NCI-H446 (cell line): ENCODE measurements around the gene KIF25.
"Not testable (repeated sequence)": the region's sequence is repeated elsewhere in the genome, so short reads cannot be mapped to it uniquely, and the experiment has no call there.

Source experiments
- DNase-seq, 2 experiments: peaks; one replicate each; lab custom pipeline; 2025; lab: John Stamatoyannopoulos, UW

Gene KIF25

DNA sequence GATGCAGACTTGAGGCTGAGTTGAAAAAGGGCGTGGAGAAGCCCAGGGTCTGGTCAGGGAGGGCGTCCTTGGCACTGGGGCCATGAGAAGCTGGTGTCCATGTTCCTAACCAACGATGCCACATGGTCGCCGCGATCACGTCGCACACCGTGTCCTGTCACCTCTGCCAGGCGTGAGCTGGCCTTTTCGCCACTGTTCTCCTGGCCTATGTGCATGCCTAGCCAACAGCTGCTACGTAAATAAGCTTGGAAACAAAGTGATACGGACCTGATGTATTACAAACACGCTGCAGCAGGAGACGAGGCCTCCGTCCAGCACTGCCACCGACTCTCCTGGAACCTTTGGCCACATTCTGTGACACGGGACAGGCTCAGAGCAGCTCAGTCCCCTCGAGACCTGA is 22.0 kb upstream of the KIF25 start:
- DNase-seq = no peak

GRCh38 chr6:167976116-167976657 is 21.3 kb upstream of the KIF25 start:
- DNase-seq = not testable (repeated sequence)

- no peak for DNase-seq
These were observed 20.8 kb upstream of the KIF25 start for GRCh38 chr6:167976708-167977107.

DNA sequence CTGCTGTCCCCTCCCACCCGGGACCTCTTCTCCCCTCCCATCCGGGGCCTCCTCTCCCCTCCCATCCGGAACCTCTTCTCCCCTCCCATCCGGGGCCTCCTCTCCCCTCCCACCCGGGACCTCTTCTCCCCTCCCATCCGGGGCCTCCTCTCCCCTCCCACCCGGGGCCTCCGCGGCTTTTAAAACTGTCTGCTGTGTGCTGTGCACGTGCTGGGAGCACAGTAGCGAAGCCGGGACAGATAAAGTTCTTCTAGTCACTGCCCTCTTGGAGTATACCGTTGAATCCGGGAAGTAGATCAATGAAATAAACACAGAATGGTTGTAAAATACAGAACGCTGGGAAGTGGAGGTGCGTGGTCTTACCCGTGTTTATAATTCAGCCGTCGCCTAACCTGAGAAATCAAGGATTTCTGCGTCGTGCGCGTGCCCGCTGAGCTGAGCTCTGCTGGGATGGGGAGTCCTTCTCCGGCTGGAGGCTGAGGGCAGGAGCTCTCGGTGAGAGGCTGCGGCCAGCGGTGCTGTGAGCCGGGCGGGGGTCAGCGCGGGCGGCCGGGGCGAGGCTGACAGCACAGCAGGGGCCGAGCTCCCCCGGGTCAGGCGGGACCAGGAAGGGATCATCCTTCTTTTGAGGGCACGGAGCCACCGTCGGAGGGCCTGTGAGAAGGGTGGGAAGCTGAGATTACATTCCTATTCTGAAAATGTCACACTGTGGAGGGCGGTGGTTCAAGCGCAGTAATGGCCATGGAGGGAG is 19.6 kb upstream of the KIF25 start:
- no peak for DNase-seq

DNA sequence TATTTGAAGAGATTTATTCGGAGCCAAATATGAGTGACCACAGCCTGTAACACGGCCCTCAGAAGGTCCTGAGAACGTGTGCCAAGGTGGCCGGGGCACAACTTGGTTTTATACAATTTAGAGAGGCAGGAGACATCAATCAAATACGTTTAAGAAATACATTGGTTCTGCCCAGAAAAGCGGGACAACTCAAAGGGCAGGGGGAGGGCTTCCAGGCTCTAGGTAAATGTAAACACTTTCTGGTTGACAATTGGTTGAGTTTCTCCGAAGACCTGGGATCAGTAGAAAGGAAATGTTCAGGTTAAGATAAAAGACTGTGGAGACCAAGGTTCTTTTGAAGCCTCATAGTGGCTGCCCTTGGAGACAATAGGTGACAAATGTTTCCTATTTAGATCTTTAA is 18.9 kb upstream of the KIF25 start:
- no peak for DNase-seq

- no peak for DNase-seq
These were observed 17.9 kb upstream of the KIF25 start for GRCh38 chr6:167979436-167980139.

- no peak for DNase-seq
These were observed 16.4 kb upstream of the KIF25 start for GRCh38 chr6:167980911-167981580.

DNA sequence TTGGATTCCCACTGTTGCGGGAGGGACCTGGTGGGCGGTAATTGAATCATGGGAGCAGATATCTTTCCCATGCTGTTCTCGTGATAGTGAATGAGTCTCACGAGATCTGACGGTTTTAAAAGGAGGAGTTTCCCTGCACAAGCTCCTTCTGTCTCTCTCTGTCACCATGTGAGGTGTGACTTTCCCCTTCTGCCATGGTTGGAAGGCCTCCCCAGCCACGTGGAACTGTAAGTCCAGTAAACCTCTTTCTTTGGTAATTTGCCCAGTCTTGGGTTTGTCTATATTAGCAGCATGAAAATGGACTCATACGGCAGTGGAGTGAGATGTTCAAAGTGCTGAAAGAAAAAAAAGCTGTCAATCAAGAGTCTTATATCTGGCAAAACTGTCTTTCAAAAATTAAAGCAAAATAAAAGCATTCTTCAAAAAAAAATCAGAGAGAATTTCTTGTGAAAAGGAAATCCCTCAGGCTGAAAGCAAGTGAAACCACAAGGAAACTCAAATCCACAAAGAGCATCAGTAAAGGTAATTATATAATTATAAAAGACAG is 15.5 kb upstream of the KIF25 start:
- no peak for DNase-seq

- no peak for DNase-seq
These were observed 13.2 kb upstream of the KIF25 start for GRCh38 chr6:167984144-167984719.

DNA sequence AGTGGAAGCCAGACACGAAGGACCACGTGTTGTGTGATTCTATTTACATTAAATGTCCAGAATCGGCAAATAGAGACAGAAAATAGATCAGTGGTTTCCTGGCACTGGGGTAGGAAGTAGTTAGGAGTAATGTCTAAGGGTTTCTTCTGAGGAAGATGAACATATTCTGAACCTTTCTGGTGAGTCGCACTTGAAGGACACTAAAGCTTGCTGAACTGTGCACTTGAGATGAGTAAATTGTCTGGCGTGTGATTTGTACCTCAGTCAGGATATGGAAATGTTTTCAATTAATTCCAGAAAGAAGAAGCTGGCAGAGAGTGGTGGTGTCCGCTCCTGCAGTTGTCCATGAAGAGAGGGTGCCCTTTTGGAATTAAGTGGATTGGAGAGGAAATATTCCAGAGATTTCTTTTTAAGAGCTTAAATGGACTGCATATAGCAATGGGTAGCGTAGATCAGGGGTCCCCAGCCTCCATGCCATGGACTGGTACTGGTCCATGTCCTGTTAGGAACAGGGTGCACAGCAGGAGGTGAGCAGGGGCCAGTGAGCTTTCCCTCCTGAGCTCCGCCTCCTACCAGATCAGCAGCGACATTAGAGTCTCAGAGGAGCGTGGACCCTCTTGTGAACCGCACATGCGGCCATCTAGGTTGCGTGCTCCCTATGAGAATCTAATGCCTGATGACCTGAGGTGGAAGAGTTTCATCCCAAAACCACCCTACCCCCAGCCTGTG is 12.4 kb upstream of the KIF25 start:
- no peak for DNase-seq

DNA sequence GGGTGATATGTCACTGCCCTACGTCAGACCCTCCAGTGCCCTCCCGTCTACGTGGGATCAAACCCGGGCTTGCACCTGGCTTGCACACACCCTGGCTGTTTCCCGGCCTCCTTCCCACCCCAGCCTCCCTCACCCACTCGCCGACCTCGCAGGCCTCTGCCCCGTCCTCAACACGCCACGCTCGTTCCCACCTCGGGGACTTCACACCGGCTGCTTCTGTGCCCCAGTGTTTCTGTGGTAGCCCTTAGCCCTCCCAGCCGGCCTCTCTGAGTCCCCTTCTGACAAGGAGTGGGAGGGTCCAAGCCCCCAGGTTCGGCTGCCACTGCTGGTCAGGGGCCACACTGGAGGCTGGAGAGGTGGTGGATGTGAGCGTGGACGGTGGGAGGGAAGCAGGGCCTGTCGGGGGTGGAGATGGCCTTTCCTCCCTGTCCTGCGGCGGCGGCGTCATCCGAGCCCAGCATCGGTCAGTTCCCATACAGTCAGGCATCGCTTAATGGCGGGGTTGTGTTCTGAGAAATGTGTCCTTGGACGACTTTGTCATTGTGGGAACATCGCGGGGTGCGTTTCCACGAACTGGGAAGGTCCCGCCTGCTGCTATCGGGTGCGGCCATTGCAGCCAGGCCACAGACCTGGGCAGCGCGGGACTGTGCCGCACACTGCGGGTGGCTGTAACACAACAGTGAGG is 11.4 kb upstream of the KIF25 start:
- no peak for DNase-seq

- DNase-seq = no peak
These were observed 9.9 kb upstream of the KIF25 start for GRCh38 chr6:167987396-167988153.

DNA sequence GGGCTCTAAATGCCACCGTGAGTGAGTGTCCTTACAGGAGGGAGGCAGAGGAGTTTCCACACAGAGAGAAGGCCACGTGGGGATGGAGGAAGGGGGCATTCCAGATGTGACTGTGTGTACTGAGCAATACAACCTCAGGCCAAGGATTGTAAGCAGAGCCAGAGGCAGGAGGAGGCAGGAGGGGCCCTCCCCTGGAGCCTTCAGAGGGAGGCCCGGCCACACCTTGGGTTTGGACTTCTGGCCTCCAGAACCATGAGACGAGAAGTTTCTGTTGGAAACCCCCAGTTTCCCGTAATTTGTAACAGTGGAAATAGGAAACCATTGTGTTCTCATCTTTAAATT is 9.3 kb upstream of the KIF25 start:
- DNase-seq = no peak

- no peak for DNase-seq
These were observed 8.3 kb upstream of the KIF25 start for GRCh38 chr6:167988945-167989841.

GRCh38 chr6:167990016-167990945 is 7.2 kb upstream of the KIF25 start:
- no peak for DNase-seq

DNA sequence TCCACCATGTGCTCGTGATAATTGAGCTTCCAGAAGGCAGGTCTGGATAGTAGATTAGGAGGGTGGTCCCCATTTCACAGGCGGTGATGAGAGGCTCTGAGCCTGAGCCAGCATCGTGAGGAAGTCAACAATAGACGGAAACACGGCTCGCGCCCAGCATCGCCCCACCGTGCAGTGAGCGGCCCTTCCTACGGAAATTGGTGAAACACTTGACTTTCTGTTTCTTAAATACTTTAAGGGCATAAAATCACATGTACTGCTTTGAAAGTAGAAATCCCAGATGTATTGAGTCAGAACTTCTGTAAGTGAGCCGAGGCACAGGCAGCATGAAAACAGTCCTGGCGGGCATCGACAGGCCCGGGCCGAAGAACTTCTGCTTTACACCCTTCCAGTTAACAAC is 4.3 kb upstream of the KIF25 start:
- DNase-seq = no peak

GRCh38 chr6:167993831-167994230 is 3.6 kb upstream of the KIF25 start:
- no peak for DNase-seq

DNA sequence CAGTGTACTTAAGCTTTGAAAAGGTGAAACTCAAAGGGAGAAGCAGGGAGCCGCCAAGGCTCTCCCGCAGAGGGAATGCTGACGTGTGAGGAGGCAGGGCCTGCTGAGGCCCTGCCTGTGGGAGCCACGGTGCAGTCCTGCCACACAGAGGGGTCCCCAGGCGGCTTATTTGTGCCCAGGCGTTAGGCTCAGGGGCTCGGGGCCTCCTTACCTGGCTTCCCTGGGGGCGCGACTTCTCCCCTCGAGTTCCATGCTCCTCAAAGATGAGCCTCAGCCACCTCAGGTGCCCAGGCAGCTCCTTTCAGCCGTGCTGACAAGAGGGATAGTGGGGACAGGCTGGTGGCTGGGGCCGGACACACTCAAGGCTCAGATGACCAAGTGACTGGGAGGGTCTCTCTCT is 2.2 kb upstream of the KIF25 start:
- no peak for DNase-seq
